ENCODE measurements around the gene KRCC1.

The KRCC1 gene

GRCh38 chr2:88005776-88006175, 49.8 kb downstream of the KRCC1 start:
- TF ChIP-seq OSR1 (CRISPR knock-in tag; IDR thresholded peaks at IDR 0.05) (no peak), RARB (CRISPR knock-in tag; IDR thresholded peaks at IDR 0.05) (no peak), GLIS3 (CRISPR knock-in tag; IDR thresholded peaks at IDR 0.05) (no peak), ZFP30 (CRISPR knock-in tag; IDR thresholded peaks at IDR 0.05) (no peak), PPARA (CRISPR knock-in tag; IDR thresholded peaks at IDR 0.05; ENCODE audit: borderline replicate concordance) (no peak), TOX (CRISPR knock-in tag; IDR thresholded peaks at IDR 0.05; ENCODE audit: borderline replicate concordance) (no peak), ZC3H10 (CRISPR knock-in tag; IDR thresholded peaks at IDR 0.05) (no peak), SNAI2 (CRISPR knock-in tag; IDR thresholded peaks at IDR 0.05) (no peak), ZNF8 (CRISPR knock-in tag; IDR thresholded peaks at IDR 0.05) (no peak), BACH2 (CRISPR knock-in tag; IDR thresholded peaks at IDR 0.05; ENCODE audit: borderline replicate concordance) (no peak), TSHZ2 (CRISPR knock-in tag; IDR thresholded peaks at IDR 0.05) (no peak), TCF4 (CRISPR knock-in tag; IDR thresholded peaks at IDR 0.05; ENCODE audit: borderline replicate concordance) (no peak), CSDC2 (CRISPR knock-in tag; IDR thresholded peaks at IDR 0.05) (no peak), ZNF565 (CRISPR knock-in tag; conservative IDR thresholded peaks at IDR 0.05; ENCODE audit: low read depth) (no peak), ZFP3 (CRISPR knock-in tag; IDR thresholded peaks at IDR 0.05) (no peak), ISL1 (CRISPR knock-in tag; IDR thresholded peaks at IDR 0.05) (no peak), ESRRG (CRISPR knock-in tag; IDR thresholded peaks at IDR 0.05) (no peak), CSRNP3 (CRISPR knock-in tag; IDR thresholded peaks at IDR 0.05) (no peak)
- ATAC-seq, result no peak

GRCh38 chr2:88003074-88003755, 52.4 kb downstream of the KRCC1 start:
- no peak for TF ChIP-seq ESRRG (CRISPR knock-in tag; IDR thresholded peaks at IDR 0.05)
- TF ChIP-seq ZFP3 (CRISPR knock-in tag; IDR thresholded peaks at IDR 0.05), result no peak
- no peak for TF ChIP-seq POU6F1 (CRISPR knock-in tag; IDR thresholded peaks at IDR 0.05; ENCODE audit: borderline replicate concordance, low read depth)
- TF ChIP-seq BACH2 (CRISPR knock-in tag; IDR thresholded peaks at IDR 0.05; ENCODE audit: borderline replicate concordance), result no peak
- TF ChIP-seq ARNTL (CRISPR knock-in tag; IDR thresholded peaks at IDR 0.05; ENCODE audit: borderline replicate concordance, low read depth), result no peak
- no peak for TF ChIP-seq TCF4 (CRISPR knock-in tag; IDR thresholded peaks at IDR 0.05; ENCODE audit: borderline replicate concordance)
- TF ChIP-seq CSRNP3 (CRISPR knock-in tag; IDR thresholded peaks at IDR 0.05), result no peak
- TF ChIP-seq PATZ1 (CRISPR knock-in tag; IDR thresholded peaks at IDR 0.05; ENCODE audit: borderline replicate concordance), result no peak
- TF ChIP-seq RARB (CRISPR knock-in tag; IDR thresholded peaks at IDR 0.05), result no peak
- no peak for TF ChIP-seq ZNF565 (CRISPR knock-in tag; conservative IDR thresholded peaks at IDR 0.05; ENCODE audit: low read depth)
- ATAC-seq, result no peak

GRCh38 chr2:88002359-88002707, 53.2 kb downstream of the KRCC1 start:
- ATAC-seq, result no peak
- TF ChIP-seq GLIS3 (CRISPR knock-in tag; IDR thresholded peaks at IDR 0.05), result no peak
- no peak for TF ChIP-seq RARB (CRISPR knock-in tag; IDR thresholded peaks at IDR 0.05)
- TF ChIP-seq PPARA (CRISPR knock-in tag; IDR thresholded peaks at IDR 0.05; ENCODE audit: borderline replicate concordance), result no peak
- TF ChIP-seq BACH2 (CRISPR knock-in tag; IDR thresholded peaks at IDR 0.05; ENCODE audit: borderline replicate concordance), result no peak
- no peak for TF ChIP-seq CSDC2 (CRISPR knock-in tag; IDR thresholded peaks at IDR 0.05)
- TF ChIP-seq CREB5 (CRISPR knock-in tag; IDR thresholded peaks at IDR 0.05; ENCODE audit: low read depth), result no peak
- no peak for TF ChIP-seq ZFP30 (CRISPR knock-in tag; IDR thresholded peaks at IDR 0.05)
- no peak for TF ChIP-seq PATZ1 (CRISPR knock-in tag; IDR thresholded peaks at IDR 0.05; ENCODE audit: borderline replicate concordance)
- no peak for TF ChIP-seq ZNF565 (CRISPR knock-in tag; conservative IDR thresholded peaks at IDR 0.05; ENCODE audit: low read depth)
- no peak for TF ChIP-seq TOX (CRISPR knock-in tag; IDR thresholded peaks at IDR 0.05; ENCODE audit: borderline replicate concordance)
- no peak for TF ChIP-seq ZNF8 (CRISPR knock-in tag; IDR thresholded peaks at IDR 0.05)

All from SK-N-SH treated with all-trans-retinoic acid at 6 μM for 48 hours (cell line).